ENCODE data around the gene LHX4. TPM values are rescaled to one million over a fixed set of nuclear protein-coding genes. Genes with fewer than 3 reads are reported as not detected.
A peak's percentile ranks its signal among the peaks of the same experiment; 100 is the strongest.

Gene LHX4
- total and polyA plus RNA-seq, 2 of the 13 experiments (the other 11 are each of a cell fraction or from before 2014, with no cell fraction given): 0.03 to 0.07 TPM

- POLR2A ChIA-PET: no interaction called here
These were observed 71.2 kb downstream of the LHX4 start for GRCh38 chr1:180301135-180301742.

More at GRCh38 chr1:180301135-180301742, 71.2 kb downstream of the LHX4 start:
- Histone ChIP-seq H3K36me3 (replicated peaks in 1 of 2; ENCODE audit: control insufficient read depth in 1 of 2, insufficient read depth in 2 of 2, low read length in 2 of 2) (no peaks in the 10 kb centered on the region), H3K4me2 (ENCODE audit: low read depth, low read length) (no peak overlapping the region), H3K4me1 (ENCODE audit: insufficient read depth, low read length) (no peaks in the 10 kb centered on the region), H3K27me3 (ENCODE audit: control insufficient read depth in 1 of 2, insufficient read depth in 2 of 2, low read length in 2 of 2) (no peaks in the 10 kb centered on the region), H3K9ac (ENCODE audit: insufficient read depth, low read depth, low read length) (no peak overlapping the region), H3K9me3 (ENCODE audit: low read length) (no peaks in the 10 kb centered on the region), H3K27ac (ENCODE audit: extremely low read length, insufficient read depth, low read length) (no peak overlapping the region), H3K4me3 (replicated peaks in 1 of 3; ENCODE audit: insufficient read depth in 1 of 3, low read depth in 2 of 3, low read length in 3 of 3) (no peak overlapping the region), H2AFZ (ENCODE audit: low read length) (no peak overlapping the region), H3K79me2 (ENCODE audit: insufficient read depth, low read length) (no peaks in the 10 kb centered on the region), H4K20me1 (ENCODE audit: insufficient read depth, low read length) (no peaks in the 10 kb centered on the region)
- BruUV-seq (replicated peaks): no TSS peak
- no peak for ATAC-seq
- intact Hi-C loops (cut with micrococcal nuclease; ENCODE audit: unreplicated experiment): no loop called here
- 97% methylated on average over 2 of the region's 2 CpGs for WGBS (ENCODE audit: low lambda C conversion rate)
- DNase-seq (ENCODE audit: low spot score): no peak
- no peak for FAIRE-seq
- CTCF ChIA-PET (ENCODE audit: low intra/inter-chr PET ratio, low total read pairs): no interaction called here
- in situ Hi-C loops (cut with HindIII; ENCODE audit: extremely low pct_ligation_motif_present, low pct_unique_long_range_greater_than_20kb): no loop called here
- 0 out of 2 replicates have a peak, but pooled peaks have one; percentile 12 for TF ChIP-seq MAFF (IDR thresholded peaks at IDR 0.05; ENCODE audit: low read depth, low read length)
- no peak for TF ChIP-seq ZXDC (CRISPR knock-in tag; IDR thresholded peaks at IDR 0.05)
- TF ChIP-seq MAFK (conservative IDR thresholded peaks at IDR 0.05 in 1 of 2, IDR thresholded peaks at IDR 0.05 in 1 of 2; ENCODE audit: low read length in 2 of 2): peak; percentile 2 to 38; a peak in 1 of 4 replicates
